HK-2 (cell line): Measurements from ENCODE around the gene ZNF765.
"Not testable (repeated sequence)": the region's sequence is repeated elsewhere in the genome, so short reads cannot be mapped to it uniquely, and the experiment has no call there.

Source experiments
- DNase-seq: peaks from one replicate; pipeline ENCODE4 v3.0.0-alpha.2; 2018; ENCODE audit not compliant: unreplicated experiment

The ZNF765 gene

GRCh38 chr19:53394974-53395839 lies at the start of gene ZNF765:
Gene ZNF765 (plus strand): TSS chr19:53395149. CDS start chr19:53398016, 2,867 bp downstream.
- peak; percentile 91 for DNase-seq

GRCh38 chr19:53355739-53356138 lies 39.2 kb upstream of the ZNF765 start:
- DNase-seq, result no peak

GRCh38 chr19:53357821-53358581 lies 36.9 kb upstream of the ZNF765 start:
- no peak for DNase-seq

- DNase-seq, result not testable (repeated sequence)
These were observed 34.9 kb upstream of the ZNF765 start for GRCh38 chr19:53360056-53360455.

- peak; percentile 88 for DNase-seq
These were observed 29.6 kb upstream of the ZNF765 start, which contains the start of gene ZNF525 for GRCh38 chr19:53365134-53365898. Gene ZNF525 (plus strand): TSS chr19:53365705. CDS start chr19:53372282, 6,577 bp downstream.

GRCh38 chr19:53365899-53366493 lies 29.0 kb upstream of the ZNF765 start:
- peak; percentile 44 for DNase-seq

- DNase-seq, result no peak
These were observed 22.8 kb upstream of the ZNF765 start for GRCh38 chr19:53372196-53372595.

- no peak for DNase-seq
These were observed 20.7 kb upstream of the ZNF765 start for GRCh38 chr19:53374288-53374687.

GRCh38 chr19:53374743-53375142 lies 20.2 kb upstream of the ZNF765 start:
- no peak for DNase-seq

- no peak for DNase-seq
These were observed 13.6 kb upstream of the ZNF765 start for GRCh38 chr19:53381376-53381775.

- no peak for DNase-seq
These were observed 6.8 kb upstream of the ZNF765 start for GRCh38 chr19:53388168-53388567.

GRCh38 chr19:53388904-53389303 lies 6.0 kb upstream of the ZNF765 start:
- DNase-seq, result no peak

- no peak for DNase-seq
These were observed 5.4 kb upstream of the ZNF765 start for GRCh38 chr19:53389571-53389970.

GRCh38 chr19:53389978-53390377 lies 5.0 kb upstream of the ZNF765 start:
- DNase-seq, result no peak

- DNase-seq, result no peak
These were observed 401 bp upstream of the ZNF765 start for GRCh38 chr19:53394522-53394973.

- DNase-seq, result not testable (repeated sequence)
These were observed 1.0 kb downstream of the ZNF765 start for GRCh38 chr19:53395840-53396524.

- DNase-seq, result no peak
These were observed 1.5 kb downstream of the ZNF765 start for GRCh38 chr19:53396525-53396868.

GRCh38 chr19:53397918-53398317 lies 3.0 kb downstream of the ZNF765 start:
- not testable (repeated sequence) for DNase-seq

- no peak for DNase-seq
These were observed 14.7 kb downstream of the ZNF765 start for GRCh38 chr19:53409505-53410204.
